C4-2B (cell line): Measurements from ENCODE around the gene PIP5K1C.
"Not testable (repeated sequence)": the region's sequence is repeated elsewhere in the genome, so short reads cannot be mapped to it uniquely, and the experiment has no call there.

Experiments used
- H3K27ac ChIP-seq: fragments of 450-650 bp; 2 replicates; pipeline ENCODE4 v1.5.1; 2017
- ZFX ChIP-seq: fragments of 450-650 bp; IDR thresholded peaks from 2 replicates; pipeline ENCODE4 v1.6.1; 2017
- TF ChIP-seq, protein P1 (sequence below): fragments of 450-650 bp; conservative IDR thresholded peaks from 2 replicates; pipeline ENCODE4 v1.5.1; 2017; ENCODE audit warnings: mild to moderate bottlenecking

PIP5K1C gene

DNA sequence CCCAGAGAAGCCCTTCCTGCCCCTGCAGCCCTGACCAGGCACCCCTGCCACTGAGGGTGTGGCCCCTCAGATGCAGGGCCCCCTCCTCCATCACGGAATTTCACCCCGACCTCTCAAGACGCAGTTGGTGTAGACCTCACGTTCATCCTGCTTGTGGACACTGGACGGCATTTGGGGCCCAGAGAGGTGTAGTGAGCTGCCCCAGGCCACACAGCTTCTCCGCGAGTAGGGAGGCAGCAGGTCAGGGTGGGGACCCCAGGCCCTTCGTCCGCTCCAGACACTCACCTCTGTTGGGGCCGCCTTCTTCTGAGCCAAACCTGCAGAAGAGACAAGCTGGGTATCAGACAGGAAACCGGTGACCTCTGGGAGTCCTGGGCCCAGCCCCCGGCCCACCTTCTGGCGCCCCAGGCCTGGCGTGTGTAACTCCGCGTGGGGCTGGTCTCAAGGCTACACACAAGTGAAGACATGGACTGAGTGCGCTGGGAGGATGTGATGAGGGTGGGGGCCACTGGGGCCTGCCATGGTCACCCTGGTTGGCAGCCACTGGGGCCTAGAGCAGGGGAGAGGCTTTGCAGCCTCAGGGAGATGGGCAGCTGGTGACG, 33.1 kb downstream of the PIP5K1C start:
- TF ChIP-seq ZFX = no peak
- TF ChIP-seq, protein P1, sequence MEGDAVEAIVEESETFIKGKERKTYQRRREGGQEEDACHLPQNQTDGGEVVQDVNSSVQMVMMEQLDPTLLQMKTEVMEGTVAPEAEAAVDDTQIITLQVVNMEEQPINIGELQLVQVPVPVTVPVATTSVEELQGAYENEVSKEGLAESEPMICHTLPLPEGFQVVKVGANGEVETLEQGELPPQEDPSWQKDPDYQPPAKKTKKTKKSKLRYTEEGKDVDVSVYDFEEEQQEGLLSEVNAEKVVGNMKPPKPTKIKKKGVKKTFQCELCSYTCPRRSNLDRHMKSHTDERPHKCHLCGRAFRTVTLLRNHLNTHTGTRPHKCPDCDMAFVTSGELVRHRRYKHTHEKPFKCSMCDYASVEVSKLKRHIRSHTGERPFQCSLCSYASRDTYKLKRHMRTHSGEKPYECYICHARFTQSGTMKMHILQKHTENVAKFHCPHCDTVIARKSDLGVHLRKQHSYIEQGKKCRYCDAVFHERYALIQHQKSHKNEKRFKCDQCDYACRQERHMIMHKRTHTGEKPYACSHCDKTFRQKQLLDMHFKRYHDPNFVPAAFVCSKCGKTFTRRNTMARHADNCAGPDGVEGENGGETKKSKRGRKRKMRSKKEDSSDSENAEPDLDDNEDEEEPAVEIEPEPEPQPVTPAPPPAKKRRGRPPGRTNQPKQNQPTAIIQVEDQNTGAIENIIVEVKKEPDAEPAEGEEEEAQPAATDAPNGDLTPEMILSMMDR = no peak
- no peak overlapping the region for H3K27ac ChIP-seq

DNA sequence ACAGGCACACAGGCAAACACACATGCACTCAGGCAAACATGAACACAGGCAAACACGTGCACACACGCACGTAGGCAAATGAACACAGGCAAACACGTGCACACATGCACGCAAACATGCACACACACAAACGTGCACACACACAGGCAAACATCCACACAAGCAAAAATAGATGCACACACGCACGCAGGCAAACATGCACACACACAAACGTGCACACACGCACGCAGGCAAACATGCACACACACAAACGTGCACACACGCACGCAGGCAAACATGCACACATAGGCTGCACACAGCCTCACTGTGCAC, 33.8 kb downstream of the PIP5K1C start:
- not testable (repeated sequence) for H3K27ac ChIP-seq

DNA sequence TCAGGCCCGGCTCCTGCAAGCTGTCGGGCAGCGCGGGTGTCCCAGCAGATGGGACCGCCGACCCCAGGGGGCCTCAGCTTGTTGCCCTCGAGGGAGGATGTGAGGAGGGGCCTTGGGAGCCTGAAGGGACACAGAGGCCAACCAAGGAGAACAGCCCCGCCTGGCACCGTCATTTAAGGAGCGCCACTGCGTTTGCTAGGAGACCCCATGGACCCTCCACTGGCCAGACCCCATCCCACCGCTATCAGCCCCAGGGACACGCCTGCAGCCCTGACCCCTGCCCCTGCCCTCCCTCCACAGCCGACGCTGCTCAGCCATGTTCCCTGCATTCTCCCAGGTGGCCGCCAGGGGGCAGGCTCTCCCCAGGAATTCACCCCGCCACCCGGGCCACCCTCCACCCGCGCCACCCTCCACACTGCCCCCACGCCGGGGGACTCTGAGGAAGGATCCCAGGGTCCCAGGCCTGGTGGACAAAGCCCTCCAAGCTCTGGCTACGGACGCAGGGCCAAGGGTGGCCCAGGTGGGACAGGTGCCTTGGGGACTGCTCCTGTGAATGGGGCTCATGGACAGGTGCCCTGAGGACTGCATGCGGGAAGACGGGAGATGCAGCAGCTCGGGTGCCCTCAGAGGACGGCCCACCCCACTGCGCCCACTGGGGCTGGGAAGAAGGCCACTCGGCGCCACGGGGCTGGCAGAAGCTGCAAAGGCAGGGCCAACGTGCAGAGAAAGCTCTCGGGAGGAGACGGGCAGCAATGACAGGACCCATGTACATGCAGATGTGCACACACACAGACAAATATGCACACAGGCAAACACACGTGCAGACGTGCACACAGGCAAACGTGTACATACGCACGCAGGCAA, 34.4 kb downstream of the PIP5K1C start:
- TF ChIP-seq, protein P1 = peak; percentile 98
- TF ChIP-seq ZFX = no peak
- H3K27ac ChIP-seq = no peak overlapping the region

DNA sequence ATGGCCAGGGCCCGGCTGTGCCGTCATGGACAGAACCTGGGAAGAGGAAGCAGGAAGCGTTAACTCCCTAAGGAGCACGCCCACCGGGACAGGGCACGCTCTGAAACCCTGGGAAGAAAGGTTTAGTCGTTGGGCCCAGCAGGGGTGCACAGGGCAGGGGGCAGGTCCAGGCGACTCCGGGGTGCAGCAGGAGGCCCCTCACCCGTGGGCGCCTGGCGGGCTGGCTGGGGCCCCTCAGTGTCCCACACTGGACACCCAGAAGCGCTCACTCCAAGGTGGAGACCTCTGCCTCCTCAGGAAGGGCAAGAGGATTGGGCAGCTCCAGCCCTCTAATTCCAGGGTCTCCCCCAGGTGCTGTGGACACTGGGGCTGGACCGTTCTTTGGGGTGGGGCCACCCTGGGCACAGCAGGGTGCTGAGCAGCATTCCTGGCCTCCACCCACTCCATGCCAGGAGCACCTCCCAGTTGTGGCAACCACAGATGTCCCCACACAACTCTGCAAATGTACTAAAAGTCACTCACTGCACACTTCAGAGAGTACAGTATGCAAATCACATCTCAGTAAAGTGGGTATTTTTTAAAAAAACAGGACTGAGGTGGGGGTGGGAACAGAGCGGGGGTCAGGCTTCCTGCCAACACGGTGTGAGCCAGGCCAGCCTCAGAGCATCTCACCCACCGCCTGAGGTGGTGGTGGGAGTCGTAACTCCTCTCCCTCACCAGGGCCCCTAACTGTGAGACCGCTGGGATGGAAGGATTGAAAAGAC, 35.2 kb downstream of the PIP5K1C start:
- H3K27ac ChIP-seq = no peak overlapping the region
- TF ChIP-seq, protein P1 = no peak
- TF ChIP-seq ZFX = no peak

DNA sequence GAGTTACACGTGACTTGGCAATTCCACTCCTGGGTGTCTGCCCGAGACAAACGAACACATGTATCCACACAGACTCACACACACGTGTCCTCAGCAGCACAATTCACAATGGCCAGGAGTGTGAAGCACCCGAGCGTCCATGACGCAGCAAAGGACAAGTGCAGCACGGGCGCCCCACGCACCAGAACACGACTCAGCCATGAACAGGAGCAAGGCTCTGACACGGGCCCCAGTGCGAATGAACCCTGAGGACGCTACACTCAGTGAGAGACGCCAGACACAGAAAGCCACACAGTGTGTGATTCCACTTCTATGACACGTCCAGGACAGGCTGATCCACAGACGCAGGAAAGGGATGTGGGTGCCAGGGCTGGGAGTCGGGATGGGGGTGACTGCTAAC, 36.4 kb downstream of the PIP5K1C start:
- TF ChIP-seq, protein P1 = no peak
- no peak for TF ChIP-seq ZFX
- no peak overlapping the region for H3K27ac ChIP-seq

DNA sequence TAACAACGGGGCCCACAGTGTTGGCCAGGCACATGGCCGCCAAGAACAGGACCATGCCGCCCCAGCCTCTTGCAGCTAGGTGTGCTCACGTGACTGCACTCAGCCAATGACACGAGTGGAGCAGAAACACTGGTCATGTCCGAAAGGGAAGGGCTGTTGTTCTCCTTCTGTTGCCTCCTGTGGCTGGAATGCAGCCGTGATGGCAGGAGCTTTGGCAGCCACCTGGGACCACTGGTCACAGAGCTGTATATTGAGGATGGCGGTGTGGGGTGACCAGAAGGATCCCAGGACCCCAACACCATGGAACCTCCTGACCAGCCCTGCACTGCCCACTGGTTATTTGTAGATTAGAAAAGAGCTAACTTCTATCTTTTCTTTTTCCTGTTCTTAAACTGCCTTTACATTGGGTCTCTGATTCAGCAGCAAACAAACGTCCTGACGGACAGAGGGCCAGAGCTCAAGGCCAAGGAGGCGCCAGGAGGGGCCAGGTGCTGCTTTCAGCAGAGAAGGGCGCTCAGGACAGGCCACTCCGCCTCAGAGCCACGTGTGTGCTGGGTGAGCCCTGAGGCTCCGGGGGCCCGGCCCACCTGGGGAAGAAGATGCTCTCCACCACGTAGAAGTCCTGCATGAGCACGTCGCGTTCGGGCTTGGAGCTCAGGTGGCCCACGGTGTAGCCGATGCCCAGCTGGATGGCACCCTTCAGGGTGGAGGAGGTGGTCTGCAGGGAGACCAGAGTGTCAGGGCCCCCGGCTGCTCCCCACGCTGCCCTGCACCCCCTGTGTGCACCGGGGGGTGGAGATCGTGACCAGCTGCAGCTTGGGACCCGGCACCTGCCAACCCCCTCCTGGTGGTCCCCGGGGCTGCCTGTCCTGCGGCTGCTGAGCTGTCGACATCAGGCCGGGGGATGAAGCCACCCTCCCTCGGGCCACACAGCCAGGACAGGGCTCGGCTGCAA, 38.7 kb downstream of the PIP5K1C start:
- no peak overlapping the region for H3K27ac ChIP-seq
- TF ChIP-seq, protein P1 = no peak
- no peak for TF ChIP-seq ZFX

DNA sequence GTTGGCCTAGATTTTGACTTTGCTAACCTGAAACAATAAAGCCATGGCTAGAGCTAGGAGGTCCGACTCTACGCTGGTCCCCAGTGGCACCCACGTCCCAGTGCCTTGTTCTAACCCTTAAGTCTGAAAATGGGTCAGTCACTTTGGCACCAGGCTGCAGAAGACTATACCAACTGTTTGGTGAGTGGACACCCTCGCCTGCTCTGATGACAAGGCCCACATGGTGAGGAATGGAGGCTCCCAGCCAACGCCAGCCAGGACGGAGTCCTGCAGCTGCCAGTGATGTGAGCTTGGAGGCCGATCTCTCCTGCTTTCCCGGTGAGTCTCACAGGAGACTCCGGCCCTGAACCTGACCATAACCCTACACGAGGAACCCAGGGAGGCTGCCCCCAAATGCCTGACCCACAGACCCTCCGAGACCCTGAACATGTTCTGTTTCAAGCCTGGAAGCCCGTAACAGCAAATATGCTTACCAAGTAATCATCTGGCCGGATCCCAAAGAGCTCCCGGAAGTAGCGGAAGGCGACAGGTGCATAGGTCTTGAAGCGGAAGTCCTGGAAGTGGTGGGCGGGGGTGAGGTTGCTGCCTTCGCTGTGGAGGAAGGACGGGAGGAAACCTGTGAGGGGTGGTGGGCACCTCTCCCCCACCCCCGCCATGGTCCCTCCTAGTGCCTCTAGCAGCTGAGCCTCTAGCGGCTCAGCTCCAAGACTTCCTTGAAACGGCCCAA, 39.6 kb downstream of the PIP5K1C start:
- H3K27ac ChIP-seq = no peak overlapping the region
- TF ChIP-seq ZFX = no peak
- TF ChIP-seq, protein P1 = no peak
